ACC112 (cell line): Measurements from ENCODE around the gene ADAMTS12.

Source experiments
- H2AFZ ChIP-seq: fragments of 200-600 bp; sonication (generic); one replicate; pipeline ENCODE4 v1.6.0; 2017; ENCODE audit warnings: antibody characterized with exemption, low read length; ENCODE audit not compliant: unreplicated experiment
- H3K27ac ChIP-seq: fragments of 200-600 bp; sonication (generic); 2 replicates; pipeline ENCODE4 v1.5.1; 2014; ENCODE audit warnings: low read depth, mild to moderate bottlenecking, antibody characterized with exemption, low read length, moderate library complexity
- H3K27me3 ChIP-seq: fragments of 200-600 bp; sonication (generic); 2 replicates; pipeline ENCODE4 v1.6.1; 2014; ENCODE audit warnings: mild to moderate bottlenecking, antibody characterized with exemption, low read length, moderate library complexity, mixed read lengths; ENCODE audit not compliant: insufficient read depth
- H3K36me3 ChIP-seq: fragments of 200-600 bp; sonication (generic); 2 replicates; pipeline ENCODE4 v1.6.1; 2016; ENCODE audit warnings: mild to moderate bottlenecking, antibody characterized with exemption, low read length, moderate library complexity, mixed read lengths; ENCODE audit not compliant: insufficient read depth
- H3K4me1 ChIP-seq: fragments of 200-600 bp; sonication (generic); one replicate; pipeline ENCODE4 v1.6.1; 2016; ENCODE audit warnings: low read length, mixed read lengths; ENCODE audit not compliant: insufficient read depth, unreplicated experiment, control insufficient read depth
- H3K4me3 ChIP-seq: fragments of 200-600 bp; sonication (generic); 2 replicates; pipeline ENCODE4 v1.5.1; 2014; ENCODE audit warnings: mild to moderate bottlenecking, low read depth, low read length
- H3K79me2 ChIP-seq: fragments of 200-600 bp; sonication (generic); one replicate; pipeline ENCODE4 v1.6.0; 2016; ENCODE audit warnings: low read length; ENCODE audit not compliant: control insufficient read depth, unreplicated experiment, insufficient read depth

The ADAMTS12 gene

GRCh38 chr5:33691856-33692255 lies 199.9 kb downstream of the ADAMTS12 start:
- no peak overlapping the region; the same call in 1 of the 2 replicates for H3K4me3 ChIP-seq
- no peaks in the 10 kb centered on the region for H3K27me3 ChIP-seq
- no peaks in the 10 kb centered on the region; the same call in 1 of the 2 replicates for H3K36me3 ChIP-seq
- H3K4me1 ChIP-seq: peaks cover 17% of the 10 kb centered on the region
- H3K27ac ChIP-seq: peak overlapping the region; percentile 88
- no peak overlapping the region for H2AFZ ChIP-seq
- peaks cover 7% of the 10 kb centered on the region for H3K79me2 ChIP-seq

DNA sequence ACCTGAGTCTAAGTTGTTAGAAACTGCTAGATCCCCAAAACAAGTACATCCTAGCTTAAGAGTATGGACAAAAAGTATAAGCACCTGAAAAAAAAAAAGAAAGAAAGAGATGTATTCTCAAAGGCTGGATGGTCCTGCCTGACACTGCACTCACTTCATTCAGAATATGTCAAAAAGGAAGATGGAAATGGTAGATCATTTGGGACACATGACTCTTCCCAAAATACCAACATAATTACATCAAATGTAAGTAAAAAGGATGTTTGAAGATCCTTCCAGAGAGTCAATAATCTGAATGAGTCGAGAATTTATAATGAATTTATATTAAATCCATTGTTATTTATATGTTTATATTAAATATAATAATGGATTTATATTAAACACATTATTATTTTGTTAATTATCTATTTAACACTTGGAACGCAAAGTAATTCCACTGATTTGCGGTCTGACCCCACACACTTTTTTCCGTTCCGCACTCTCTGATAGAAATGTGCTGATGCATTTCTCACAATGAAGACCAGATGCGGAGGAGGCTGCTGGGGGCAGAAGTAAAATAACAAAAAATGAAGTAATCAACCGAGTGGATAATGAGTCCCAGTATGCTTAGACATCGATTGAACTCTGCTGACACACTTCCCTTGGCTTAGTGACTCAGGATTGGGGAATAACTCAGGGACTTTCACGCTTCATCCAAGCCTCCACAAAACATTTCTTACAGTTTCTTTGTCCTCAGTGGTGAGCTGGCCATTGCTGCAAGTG lies 201.2 kb downstream of the ADAMTS12 start:
- H3K4me3 ChIP-seq: peak overlapping the region; percentile 32; the same call in 1 of the 2 replicates
- no peak overlapping the region for H2AFZ ChIP-seq

GRCh38 chr5:33688526-33688925 lies 203.3 kb downstream of the ADAMTS12 start:
- H3K36me3 ChIP-seq: no peaks in the 10 kb centered on the region; the same call in 1 of the 2 replicates
- H3K4me1 ChIP-seq: peaks cover 17% of the 10 kb centered on the region
- peaks cover 7% of the 10 kb centered on the region for H3K79me2 ChIP-seq
- no peak overlapping the region for H2AFZ ChIP-seq
- H3K4me3 ChIP-seq: no peak overlapping the region
- H3K27me3 ChIP-seq: no peaks in the 10 kb centered on the region
- no peak overlapping the region for H3K27ac ChIP-seq

More for the DNA sequence above, 201.2 kb downstream of the ADAMTS12 start:
- H3K79me2 ChIP-seq: peaks cover 7% of the 10 kb centered on the region
- H3K27ac ChIP-seq: peak overlapping the region; percentile 88
- H3K36me3 ChIP-seq: no peaks in the 10 kb centered on the region; the same call in 1 of the 2 replicates
- H3K4me1 ChIP-seq: peaks cover 17% of the 10 kb centered on the region
- H3K27me3 ChIP-seq: no peaks in the 10 kb centered on the region

DNA sequence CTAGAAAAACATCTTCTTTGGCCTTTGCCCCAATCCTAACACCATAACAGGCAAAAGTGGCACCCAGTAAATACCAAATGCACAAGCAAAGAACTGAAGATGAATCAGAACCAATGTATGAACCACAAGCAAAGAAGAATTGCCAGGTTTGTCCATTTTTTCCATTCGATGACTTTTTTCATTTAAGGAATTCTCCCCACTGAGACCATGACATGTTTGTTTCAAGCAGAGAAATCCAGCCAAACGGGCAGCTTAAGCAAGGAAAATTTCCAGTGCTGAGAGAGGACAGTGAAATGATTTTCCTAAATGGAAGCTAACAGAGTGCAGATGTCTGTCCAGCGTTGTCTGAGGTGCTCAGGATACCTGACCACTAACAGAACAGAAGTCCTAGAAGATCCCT lies 203.7 kb downstream of the ADAMTS12 start:
- no peak overlapping the region for H3K4me3 ChIP-seq
- H3K27me3 ChIP-seq: no peaks in the 10 kb centered on the region
- H2AFZ ChIP-seq: no peak overlapping the region
- H3K36me3 ChIP-seq: no peaks in the 10 kb centered on the region; the same call in 1 of the 2 replicates
- peaks cover 7% of the 10 kb centered on the region for H3K79me2 ChIP-seq
- no peak overlapping the region for H3K27ac ChIP-seq
- H3K4me1 ChIP-seq: peaks cover 17% of the 10 kb centered on the region

GRCh38 chr5:33685873-33686755 lies 205.7 kb downstream of the ADAMTS12 start:
- Histone ChIP-seq H3K27ac (no peak overlapping the region), H2AFZ (no peak overlapping the region), H3K79me2 (peaks cover 3% of the 10 kb centered on the region), H3K4me3 (no peak overlapping the region), H3K36me3 (peaks cover 6% of the 10 kb centered on the region), H3K27me3 (no peaks in the 10 kb centered on the region), H3K4me1 (peaks cover 7% of the 10 kb centered on the region)

DNA sequence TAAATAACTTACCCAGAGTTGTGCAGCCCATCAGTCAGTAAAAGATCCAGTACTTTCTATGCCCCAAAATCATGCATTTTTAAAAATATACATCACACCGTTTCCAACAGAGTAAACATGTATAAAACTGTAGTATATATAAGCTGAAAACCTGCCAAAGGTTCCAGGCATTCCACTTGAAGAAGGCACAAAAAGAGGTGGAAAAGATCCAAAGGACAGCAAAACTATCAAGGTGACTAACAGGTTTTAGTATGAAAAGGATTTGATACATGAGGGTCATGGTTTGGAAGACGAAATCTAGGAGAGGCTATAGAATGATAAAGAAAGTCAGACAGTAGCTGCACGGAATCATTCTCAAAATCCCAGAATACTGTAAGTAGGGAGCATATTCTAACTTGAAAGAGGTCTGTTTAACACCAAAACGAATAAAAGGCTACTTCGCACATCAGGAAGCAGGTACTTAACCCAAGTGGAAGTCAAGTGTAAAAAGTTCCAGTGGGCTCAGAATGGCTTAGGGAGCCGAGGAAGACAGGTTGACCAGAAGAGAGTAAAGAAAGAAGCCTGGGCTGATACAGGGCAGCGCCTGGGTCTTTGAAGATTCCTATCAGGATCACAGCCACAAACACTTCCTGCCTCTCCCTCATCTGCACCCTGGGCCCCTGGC lies 207.2 kb downstream of the ADAMTS12 start:
- H3K36me3 ChIP-seq: peaks cover 9% of the 10 kb centered on the region
- H3K27me3 ChIP-seq: no peaks in the 10 kb centered on the region
- H3K27ac ChIP-seq: no peak overlapping the region
- peaks cover 5% of the 10 kb centered on the region for H3K4me1 ChIP-seq
- H2AFZ ChIP-seq: no peak overlapping the region
- H3K4me3 ChIP-seq: no peak overlapping the region
- peaks cover 3% of the 10 kb centered on the region for H3K79me2 ChIP-seq

DNA sequence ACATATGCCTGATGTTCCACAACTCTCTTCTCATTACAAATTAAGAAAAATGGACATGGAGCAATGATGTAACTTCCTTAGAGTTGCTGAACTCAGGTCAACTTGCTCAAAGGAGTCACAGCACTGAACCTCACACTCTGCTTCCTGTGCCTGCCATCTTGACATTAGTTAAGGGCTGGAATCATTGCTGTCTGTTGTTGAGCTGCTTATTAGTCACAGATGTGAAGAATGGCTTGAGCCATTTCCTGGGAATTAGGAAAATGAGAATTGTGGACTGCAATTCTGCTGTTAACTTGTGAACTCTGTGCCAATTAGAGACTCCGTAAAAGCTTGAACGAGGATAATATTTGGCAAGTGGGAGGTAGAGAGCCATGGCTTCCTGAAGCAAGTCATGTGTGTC lies 212.0 kb downstream of the ADAMTS12 start:
- Histone ChIP-seq H2AFZ (no peak overlapping the region), H3K4me3 (no peak overlapping the region), H3K36me3 (peaks cover 19% of the 10 kb centered on the region), H3K79me2 (no peaks in the 10 kb centered on the region), H3K4me1 (peaks cover 5% of the 10 kb centered on the region), H3K27ac (peak overlapping the region; percentile 33; the same call in 1 of the 2 replicates), H3K27me3 (no peaks in the 10 kb centered on the region)

- Histone ChIP-seq H3K27ac (no peak overlapping the region), H3K4me1 (peaks cover 5% of the 10 kb centered on the region), H3K4me3 (no peak overlapping the region), H3K36me3 (peaks cover 13% of the 10 kb centered on the region; the same call in 1 of the 2 replicates), H3K27me3 (no peaks in the 10 kb centered on the region), H2AFZ (no peak overlapping the region), H3K79me2 (no peaks in the 10 kb centered on the region)
Measured at GRCh38 chr5:33675958-33676464, 215.8 kb downstream of the ADAMTS12 start.

DNA sequence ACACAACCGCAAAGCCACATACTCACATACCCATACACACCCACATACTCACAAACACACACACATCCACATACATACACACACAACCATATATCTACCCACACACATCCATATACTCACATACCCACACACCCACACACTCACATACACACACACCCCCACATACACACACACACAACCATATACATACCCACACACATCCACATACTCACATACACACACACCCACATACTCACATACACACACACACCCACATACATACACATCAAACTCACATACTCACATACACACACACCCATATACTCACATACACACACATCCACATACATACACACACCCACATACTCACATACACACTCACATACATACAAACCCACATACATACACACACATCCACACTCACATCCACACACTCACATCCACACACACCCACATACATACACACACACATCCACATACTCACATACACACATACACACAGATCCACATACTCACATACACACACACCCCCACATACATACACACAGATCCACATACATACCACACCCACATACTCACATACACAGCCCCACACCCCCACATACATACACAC lies 220.0 kb downstream of the ADAMTS12 start:
- Histone ChIP-seq H3K36me3 (no peaks in the 10 kb centered on the region), H3K27ac (no peak overlapping the region), H3K79me2 (no peaks in the 10 kb centered on the region), H3K27me3 (no peaks in the 10 kb centered on the region), H3K4me1 (no peaks in the 10 kb centered on the region), H2AFZ (no peak overlapping the region), H3K4me3 (no peak overlapping the region)
